Stimulated activated naive B cell treated with anti-CD40 and anti-IgM and Interleukin-4, amounts not matched to agents 10 μg/mL and 1 μg/mL and 100 μg/mL, for 72 hours (primary cell): ENCODE measurements around the gene RUNX1.
A peak's percentile ranks its signal among the peaks of the same experiment; 100 is the strongest.

Experiments
- ATAC-seq, 2 donors: fragments of 150-1000 bp; cut with Tn5 transposase; replicated peaks; 2 replicates each; pipeline ENCODE4 v1.10.0; 2021; ENCODE audit warnings: moderate library complexity in 1 of 2
- DNase-seq: peaks from one replicate; pipeline ENCODE4 v3.0.0; 2021
- H3K27ac Mint-ChIP-seq: one replicate; pipeline ENCODE4 v1.8.0; 2022; ENCODE audit warnings: mild to moderate bottlenecking, mixed read lengths
- H3K27me3 Mint-ChIP-seq, 2 donors: one replicate each; pipeline ENCODE4 v1.8.0; 2022; ENCODE audit warnings: mixed read lengths in 2 of 2
- H3K36me3 Mint-ChIP-seq, 2 donors: one replicate each; pipeline ENCODE4 v1.8.0; 2022; ENCODE audit warnings: mixed read lengths in 2 of 2, mild to moderate bottlenecking in 1 of 2
- H3K4me1 Mint-ChIP-seq, 2 donors: one replicate each; pipeline ENCODE4 v1.8.0; 2022; ENCODE audit warnings: mixed read lengths in 2 of 2, mild to moderate bottlenecking in 1 of 2
- H3K4me3 Mint-ChIP-seq, 2 donors: one replicate each; pipeline ENCODE4 v1.8.0; 2022; ENCODE audit warnings: mild to moderate bottlenecking in 2 of 2, mixed read lengths in 2 of 2, moderate library complexity in 1 of 2
- H3K9me3 Mint-ChIP-seq, 2 donors: one replicate each; pipeline ENCODE4 v1.8.0; 2022; ENCODE audit warnings: mixed read lengths in 2 of 2, mild to moderate bottlenecking in 1 of 2

The RUNX1 gene

GRCh38 chr21:35024513-35024912 is 24.6 kb downstream of the RUNX1 start:
- ATAC-seq (no peak), DNase-seq (no peak)
- H3K36me3 Mint-ChIP-seq: peaks cover 39 to 51% of the 10 kb centered on the region in 2 donors
- peaks cover 59 to 92% of the 10 kb centered on the region in 2 donors for H3K4me1 Mint-ChIP-seq
- no peaks in the 10 kb centered on the region for H3K9me3 Mint-ChIP-seq
- H3K4me3 Mint-ChIP-seq: no peak overlapping the region
- H3K27ac Mint-ChIP-seq: peak overlapping the region; percentile 56
- no peaks in the 10 kb centered on the region for H3K27me3 Mint-ChIP-seq

GRCh38 chr21:35024071-35024420 is 25.1 kb downstream of the RUNX1 start:
- peaks cover 41 to 52% of the 10 kb centered on the region in 2 donors for H3K36me3 Mint-ChIP-seq
- peaks cover 62 to 92% of the 10 kb centered on the region in 2 donors for H3K4me1 Mint-ChIP-seq
- ATAC-seq (no peak), DNase-seq (no peak)
- H3K27me3 Mint-ChIP-seq: no peaks in the 10 kb centered on the region
- no peaks in the 10 kb centered on the region for H3K9me3 Mint-ChIP-seq
- H3K27ac Mint-ChIP-seq: peak overlapping the region; percentile 56
- H3K4me3 Mint-ChIP-seq: no peak overlapping the region

DNA sequence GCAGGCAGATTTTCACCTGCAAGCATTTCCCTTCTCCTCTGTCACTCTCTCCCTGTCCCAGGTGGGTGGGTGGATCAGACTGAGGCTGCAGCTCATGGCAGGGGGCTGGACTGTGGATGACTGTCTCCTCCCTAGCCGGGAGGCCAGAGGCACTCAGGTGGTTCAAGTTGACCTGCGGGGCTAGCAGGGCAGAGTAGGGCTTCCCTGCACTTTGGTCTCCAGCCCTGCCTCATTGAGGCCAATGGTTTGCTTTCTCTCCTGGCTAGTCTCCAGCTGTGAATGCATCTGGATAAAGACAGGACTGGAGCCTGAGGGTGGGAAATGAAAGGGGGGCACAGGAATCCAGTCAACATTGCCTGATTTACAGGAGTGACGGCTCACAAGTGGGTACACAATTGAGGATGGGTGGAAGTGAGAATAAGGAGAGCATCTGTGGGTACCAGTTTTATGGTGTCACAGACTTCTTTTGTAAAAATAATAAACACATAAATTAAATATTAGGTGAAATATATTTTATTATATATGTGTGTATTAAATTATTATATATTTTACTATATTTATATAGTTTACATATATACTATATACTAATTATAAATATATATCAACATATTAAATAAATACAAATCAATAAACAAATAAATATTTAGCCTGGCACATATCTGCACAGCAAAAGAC is 25.6 kb downstream of the RUNX1 start:
- Mint-ChIP-seq H3K27me3 (no peaks in the 10 kb centered on the region), H3K4me1 (peaks cover 59 to 92% of the 10 kb centered on the region in 2 donors), H3K4me3 (peak overlapping the region in 1 of 2 donors; percentile 36), H3K9me3 (no peaks in the 10 kb centered on the region), H3K36me3 (peaks cover 39 to 49% of the 10 kb centered on the region in 2 donors), H3K27ac (peak overlapping the region; percentile 83)
- DNase-seq (no peak), ATAC-seq (no peak)

DNA sequence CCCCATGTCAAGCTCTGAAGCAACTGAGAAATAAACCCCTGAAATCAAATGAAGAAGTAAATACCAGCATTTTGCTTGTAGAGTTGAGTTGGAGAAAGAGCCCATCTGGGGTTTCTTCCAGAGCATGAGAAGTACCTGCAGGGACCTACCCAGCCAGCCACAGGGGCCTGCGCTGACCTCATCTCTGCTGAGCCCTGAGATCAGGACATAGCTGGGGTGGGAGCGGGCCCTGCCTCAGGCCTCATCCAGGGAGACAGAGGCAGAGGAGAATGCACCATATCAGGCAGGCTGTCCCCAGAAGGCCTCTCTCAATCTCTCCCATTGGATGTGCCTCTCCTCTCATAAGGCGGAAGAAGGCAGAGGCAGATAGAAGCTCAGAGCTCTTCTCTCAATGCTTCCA is 27.6 kb downstream of the RUNX1 start:
- Mint-ChIP-seq H3K27ac (peak overlapping the region; percentile 76), H3K4me1 (peaks cover 50 to 92% of the 10 kb centered on the region in 2 donors), H3K4me3 (peak overlapping the region in 1 of 2 donors; percentile 17), H3K27me3 (no peaks in the 10 kb centered on the region), H3K36me3 (peaks cover 46 to 63% of the 10 kb centered on the region in 2 donors), H3K9me3 (no peaks in the 10 kb centered on the region)
- no peak for DNase-seq
- ATAC-seq: no peak

DNA sequence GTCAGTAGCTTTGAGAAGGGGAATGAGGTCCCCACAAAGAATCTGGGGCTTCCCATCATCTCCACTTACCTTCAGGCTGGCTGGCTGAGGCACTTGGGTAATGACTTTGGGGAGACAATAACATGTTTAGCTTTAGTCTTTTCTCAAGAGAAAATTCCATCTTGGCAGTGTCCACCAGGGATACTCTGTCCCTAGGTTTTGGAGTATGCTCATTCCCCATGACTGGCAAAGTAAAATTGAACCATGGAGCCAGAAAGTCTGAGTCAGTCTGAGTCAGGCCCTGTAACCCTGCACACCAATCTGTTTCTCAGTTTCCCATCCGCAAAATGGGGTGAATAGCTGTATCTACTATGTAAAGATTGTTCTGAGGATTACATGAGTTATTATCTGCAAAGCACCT is 28.2 kb downstream of the RUNX1 start:
- Mint-ChIP-seq H3K27ac (peak overlapping the region; percentile 81), H3K4me1 (peaks cover 52 to 92% of the 10 kb centered on the region in 2 donors)

GRCh38 chr21:35020436-35020835 is 28.7 kb downstream of the RUNX1 start:
- DNase-seq (peak; percentile 62), ATAC-seq (peak; percentile 89 to 95)
- peaks cover 48 to 73% of the 10 kb centered on the region in 2 donors for H3K36me3 Mint-ChIP-seq
- H3K4me3 Mint-ChIP-seq: peak overlapping the region in 1 of 2 donors; percentile 23
- H3K4me1 Mint-ChIP-seq: peaks cover 52 to 92% of the 10 kb centered on the region in 2 donors
- no peaks in the 10 kb centered on the region for H3K27me3 Mint-ChIP-seq
- peak overlapping the region; percentile 81 for H3K27ac Mint-ChIP-seq
- H3K9me3 Mint-ChIP-seq: no peaks in the 10 kb centered on the region

More for the DNA sequence above, 28.2 kb downstream of the RUNX1 start:
- Mint-ChIP-seq H3K27me3 (no peaks in the 10 kb centered on the region), H3K9me3 (no peaks in the 10 kb centered on the region), H3K4me3 (no peak overlapping the region), H3K36me3 (peaks cover 47 to 69% of the 10 kb centered on the region in 2 donors)
- peak; percentile 19 to 50 for ATAC-seq
- DNase-seq: no peak

DNA sequence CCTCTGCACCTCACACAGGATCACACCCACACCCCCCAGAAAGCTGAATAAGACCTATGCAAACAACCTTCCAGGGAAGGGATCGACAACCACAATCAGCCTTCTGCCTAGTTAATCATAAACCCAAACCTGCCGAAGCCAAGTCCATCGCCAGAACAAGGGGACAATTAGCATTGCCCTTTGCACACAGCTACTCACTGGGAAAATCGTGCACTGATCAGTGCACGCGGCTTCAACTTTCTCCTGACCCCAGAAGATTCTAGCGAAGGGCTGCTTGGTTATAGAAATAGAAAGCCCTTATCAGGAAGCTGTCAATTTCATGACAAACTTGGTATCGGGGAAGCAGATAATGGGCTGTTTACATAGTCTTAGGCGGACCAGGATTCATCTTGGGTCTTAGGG is 29.5 kb downstream of the RUNX1 start:
- H3K27me3 Mint-ChIP-seq: no peaks in the 10 kb centered on the region
- no peak for DNase-seq
- H3K9me3 Mint-ChIP-seq: no peaks in the 10 kb centered on the region
- no peak overlapping the region for H3K4me3 Mint-ChIP-seq
- ATAC-seq: peak; percentile 32 to 60
- H3K36me3 Mint-ChIP-seq: peaks cover 54 to 77% of the 10 kb centered on the region in 2 donors
- H3K4me1 Mint-ChIP-seq: peaks cover 53 to 92% of the 10 kb centered on the region in 2 donors
- no peak overlapping the region for H3K27ac Mint-ChIP-seq

DNA sequence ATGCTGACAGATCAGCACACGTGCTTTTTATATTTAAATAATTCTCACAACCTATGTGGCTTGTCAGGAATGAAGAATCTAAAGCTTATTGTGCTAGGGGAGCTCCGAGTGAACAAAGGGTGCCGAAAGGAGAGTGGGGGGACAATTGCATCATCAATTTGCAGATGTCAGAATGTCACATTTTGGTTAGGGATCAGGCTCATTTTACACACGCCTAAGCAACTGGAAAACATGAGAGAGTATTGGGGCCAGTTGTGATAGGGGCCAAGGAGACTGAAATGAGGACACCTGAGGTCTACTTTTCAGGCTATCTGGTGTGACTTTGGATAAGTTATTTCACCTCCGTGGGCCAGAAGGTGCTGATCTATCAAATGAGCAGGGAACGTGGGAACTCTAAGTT is 31.8 kb downstream of the RUNX1 start:
- no peaks in the 10 kb centered on the region for H3K27me3 Mint-ChIP-seq
- H3K36me3 Mint-ChIP-seq: peaks cover 41 to 63% of the 10 kb centered on the region in 2 donors
- no peaks in the 10 kb centered on the region for H3K9me3 Mint-ChIP-seq
- DNase-seq (no peak), ATAC-seq (no peak)
- no peak overlapping the region for H3K27ac Mint-ChIP-seq
- H3K4me3 Mint-ChIP-seq: no peak overlapping the region
- H3K4me1 Mint-ChIP-seq: peaks cover 45 to 85% of the 10 kb centered on the region in 2 donors

DNA sequence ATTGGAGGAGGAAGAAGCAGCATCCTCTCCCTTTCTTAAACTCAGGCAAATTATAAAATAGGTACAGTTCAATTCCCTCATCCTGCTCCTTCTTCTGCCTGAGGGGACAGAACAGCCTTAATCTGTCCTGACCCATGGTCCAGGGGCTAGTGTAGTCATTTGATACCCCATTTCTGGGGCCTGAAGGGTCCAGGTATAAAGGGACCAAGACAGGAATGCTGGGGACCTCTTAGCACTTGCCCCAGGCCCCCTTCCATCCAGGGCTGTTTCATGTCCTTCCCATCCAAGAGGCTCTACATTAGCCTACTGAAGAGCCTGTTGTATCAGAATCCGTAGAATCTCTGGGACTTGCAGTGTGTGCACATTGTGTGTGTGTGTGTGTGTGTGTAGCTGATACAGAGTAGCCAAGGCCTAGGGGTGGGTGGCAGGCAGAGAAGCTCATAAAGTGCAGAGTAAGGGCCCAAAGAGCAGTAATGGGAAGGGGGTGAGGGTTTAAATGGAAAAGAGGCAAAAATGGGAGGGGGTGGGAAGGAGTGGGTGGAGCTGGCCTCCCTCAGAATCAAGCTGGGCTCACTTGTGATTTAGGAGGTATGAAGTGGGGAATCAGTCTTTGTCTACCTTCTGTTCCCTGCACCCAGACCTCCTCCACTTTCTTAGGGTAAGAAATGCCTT is 32.4 kb downstream of the RUNX1 start:
- H3K27ac Mint-ChIP-seq: no peak overlapping the region
- no peak overlapping the region for H3K4me3 Mint-ChIP-seq
- no peaks in the 10 kb centered on the region for H3K27me3 Mint-ChIP-seq
- no peak for ATAC-seq
- no peaks in the 10 kb centered on the region for H3K9me3 Mint-ChIP-seq
- DNase-seq: no peak
- H3K4me1 Mint-ChIP-seq: peaks cover 46 to 85% of the 10 kb centered on the region in 2 donors
- peaks cover 35 to 62% of the 10 kb centered on the region in 2 donors for H3K36me3 Mint-ChIP-seq

GRCh38 chr21:35016071-35016470 is 33.0 kb downstream of the RUNX1 start:
- H3K4me3 Mint-ChIP-seq: no peak overlapping the region
- no peak for DNase-seq
- no peak overlapping the region for H3K27ac Mint-ChIP-seq
- H3K27me3 Mint-ChIP-seq: no peaks in the 10 kb centered on the region
- peaks cover 33 to 62% of the 10 kb centered on the region in 2 donors for H3K36me3 Mint-ChIP-seq
- no peak for ATAC-seq
- no peaks in the 10 kb centered on the region for H3K9me3 Mint-ChIP-seq
- H3K4me1 Mint-ChIP-seq: peaks cover 47 to 85% of the 10 kb centered on the region in 2 donors

- DNase-seq (no peak), ATAC-seq (no peak)
- Mint-ChIP-seq H3K4me3 (no peak overlapping the region), H3K36me3 (peaks cover 33 to 65% of the 10 kb centered on the region in 2 donors), H3K27ac (no peak overlapping the region), H3K27me3 (no peaks in the 10 kb centered on the region), H3K4me1 (peaks cover 48 to 85% of the 10 kb centered on the region in 2 donors), H3K9me3 (no peaks in the 10 kb centered on the region)
Observed at GRCh38 chr21:35015435-35016024, 33.6 kb downstream of the RUNX1 start.

- Mint-ChIP-seq H3K27ac (no peak overlapping the region), H3K4me1 (peaks cover 41 to 80% of the 10 kb centered on the region in 2 donors), H3K4me3 (no peak overlapping the region), H3K27me3 (no peaks in the 10 kb centered on the region), H3K36me3 (peaks cover 32 to 62% of the 10 kb centered on the region in 2 donors), H3K9me3 (no peaks in the 10 kb centered on the region)
- ATAC-seq (no peak), DNase-seq (no peak)
Observed at GRCh38 chr21:35014302-35015041, 34.6 kb downstream of the RUNX1 start.

GRCh38 chr21:35011681-35012080 is 37.4 kb downstream of the RUNX1 start:
- Mint-ChIP-seq H3K27ac (peak overlapping the region; percentile 79), H3K27me3 (no peaks in the 10 kb centered on the region), H3K4me1 (peaks cover 46 to 75% of the 10 kb centered on the region in 2 donors), H3K36me3 (peaks cover 37 to 61% of the 10 kb centered on the region in 2 donors), H3K9me3 (no peaks in the 10 kb centered on the region), H3K4me3 (peak overlapping the region in 1 of 2 donors; percentile 59)
- ATAC-seq: peak; percentile 94
- DNase-seq: no peak

DNA sequence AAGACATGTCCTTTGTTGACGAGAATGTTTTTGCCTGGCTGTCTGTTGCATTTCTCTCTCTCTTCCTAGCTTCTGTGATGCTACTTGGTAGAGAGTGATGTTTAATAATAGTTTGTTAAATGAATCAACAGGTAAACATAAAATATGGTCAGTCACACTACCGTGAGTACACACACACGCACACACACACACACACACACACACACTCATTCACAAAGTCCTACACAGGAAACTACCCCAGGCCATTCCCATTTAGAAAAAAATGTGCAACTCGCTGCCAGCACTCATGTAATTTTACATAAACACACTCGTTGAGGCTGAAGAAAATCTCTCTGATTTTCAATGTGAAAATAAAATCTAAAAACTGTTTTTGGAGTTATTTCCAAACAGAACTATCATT is 38.7 kb downstream of the RUNX1 start:
- ATAC-seq (no peak), DNase-seq (no peak)
- no peaks in the 10 kb centered on the region for H3K9me3 Mint-ChIP-seq
- H3K27me3 Mint-ChIP-seq: no peaks in the 10 kb centered on the region
- H3K36me3 Mint-ChIP-seq: peaks cover 39 to 61% of the 10 kb centered on the region in 2 donors
- no peak overlapping the region for H3K4me3 Mint-ChIP-seq
- peak overlapping the region; percentile 2 for H3K27ac Mint-ChIP-seq
- H3K4me1 Mint-ChIP-seq: peaks cover 41 to 73% of the 10 kb centered on the region in 2 donors
